Activated CD4-positive, alpha-beta T cell treated with anti-CD3 and anti-CD28 coated beads, Interleukin-2, amount 50 U/mL, for 48 hours (primary cell): ENCODE measurements around the gene SCN4A.
"Not testable (repeated sequence)": the region's sequence is repeated elsewhere in the genome, so short reads cannot be mapped to it uniquely, and the experiment has no call there.

ENCODE experiments used
- DNase-seq, 2 experiments: peaks; one replicate each; pipeline ENCODE4 v3.0.0-alpha.2; 2020

Gene SCN4A

DNA sequence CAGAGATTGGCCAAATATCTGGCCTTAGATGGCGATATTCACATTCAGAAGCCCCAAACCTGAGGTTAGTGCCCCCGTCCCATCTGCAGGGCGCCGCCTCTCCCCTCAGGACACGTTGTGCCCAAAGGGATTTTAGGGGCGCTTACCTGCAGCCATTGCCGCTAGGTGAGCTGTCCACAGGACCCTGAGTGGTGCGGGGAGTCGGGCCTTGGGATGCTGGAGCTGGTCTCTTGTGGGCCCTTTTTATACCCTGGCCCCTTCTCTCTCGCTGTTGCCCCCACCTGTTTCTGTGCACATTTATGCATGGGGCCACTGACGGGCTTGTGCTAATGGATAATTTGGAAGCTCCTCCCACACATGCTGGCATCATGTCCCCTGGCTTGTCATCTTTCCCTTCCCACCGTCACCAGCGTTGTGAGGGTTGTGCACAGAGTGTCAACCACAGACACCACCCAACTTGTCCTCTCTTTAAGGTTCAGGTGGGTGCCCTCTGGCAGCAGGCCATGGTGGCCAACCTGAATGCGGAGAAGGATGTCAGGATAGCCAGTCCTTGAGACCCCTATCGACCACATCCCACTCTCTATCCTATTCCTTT lies 61.6 kb downstream of the SCN4A start, which contains the start of gene CSHL1:
TSS of gene CSHL1 (minus strand) at position 218 of the 595 bp plus-strand sequence. CDS start at position 156, 62 bp downstream.
- DNase-seq = no peak

DNA sequence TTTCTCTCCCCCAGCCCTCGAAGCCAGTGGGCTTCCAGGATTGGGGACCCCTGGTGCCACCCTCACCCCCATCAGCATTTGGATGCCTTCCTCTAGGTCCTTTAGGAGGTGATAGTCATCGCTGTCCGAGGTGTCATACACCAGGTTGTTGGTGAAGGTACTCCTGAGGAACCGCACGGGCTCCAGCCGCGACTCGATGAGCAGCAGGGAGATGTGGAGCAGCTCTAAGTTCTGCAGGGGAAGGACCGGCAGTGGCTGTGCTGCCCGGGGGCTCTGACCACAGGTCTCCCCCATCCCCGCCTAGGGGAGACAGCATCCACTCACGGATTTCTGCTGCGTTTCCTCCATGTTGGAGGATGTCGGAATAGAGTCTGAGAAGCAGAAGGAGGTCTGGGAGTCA lies 62.6 kb downstream of the SCN4A start:
- DNase-seq = no peak

DNA sequence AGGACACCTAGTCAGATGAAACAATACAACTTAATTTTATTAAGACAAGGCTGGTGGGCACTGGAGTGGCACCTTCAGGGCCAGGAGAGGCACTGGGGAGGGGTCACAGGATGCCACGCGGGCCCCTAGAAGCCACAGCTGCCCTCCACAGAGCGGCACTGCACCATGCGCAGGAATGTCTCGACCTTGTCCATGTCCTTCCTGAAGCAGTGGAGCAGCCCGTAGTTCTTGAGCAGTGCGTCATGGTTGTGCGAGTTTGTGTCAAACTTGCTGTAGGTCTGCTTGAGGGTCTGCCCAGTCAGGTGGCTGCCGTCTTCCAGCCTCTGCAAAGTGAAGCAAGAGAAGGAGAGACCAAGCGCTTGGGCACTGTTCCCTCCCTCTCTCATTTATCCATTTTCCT lies 63.1 kb downstream of the SCN4A start:
- DNase-seq = not testable (repeated sequence)

DNA sequence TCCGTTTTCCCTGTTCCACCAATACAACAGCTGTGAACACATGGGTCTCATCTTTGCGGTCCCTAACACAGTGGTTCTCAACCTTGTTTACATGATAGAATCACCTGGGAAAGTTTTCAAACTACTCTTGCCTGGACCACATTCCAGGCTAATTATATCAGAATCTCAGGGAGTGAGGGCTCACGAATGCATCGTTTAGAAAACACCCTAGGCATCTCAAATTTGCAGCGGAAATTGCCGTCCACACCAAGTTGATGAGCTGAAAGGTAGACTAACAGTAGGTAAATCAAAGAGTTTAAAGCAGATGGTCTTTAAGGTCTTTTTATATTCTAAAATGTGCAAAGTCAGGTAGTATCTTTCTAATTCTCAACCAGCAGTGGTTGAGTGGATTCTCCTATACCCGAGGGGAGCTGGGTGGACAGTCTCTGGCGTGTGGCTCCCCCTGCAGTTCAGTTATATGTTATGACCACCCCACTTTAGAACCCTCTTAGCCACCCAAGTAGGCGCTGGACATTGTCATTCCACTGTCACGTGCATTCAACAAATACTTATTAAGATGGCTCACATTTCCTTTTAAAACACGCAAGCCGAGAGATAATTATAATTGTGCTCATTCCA lies 65.4 kb downstream of the SCN4A start:
- DNase-seq = peak in 1 of 2 experiments; percentile 19

DNA sequence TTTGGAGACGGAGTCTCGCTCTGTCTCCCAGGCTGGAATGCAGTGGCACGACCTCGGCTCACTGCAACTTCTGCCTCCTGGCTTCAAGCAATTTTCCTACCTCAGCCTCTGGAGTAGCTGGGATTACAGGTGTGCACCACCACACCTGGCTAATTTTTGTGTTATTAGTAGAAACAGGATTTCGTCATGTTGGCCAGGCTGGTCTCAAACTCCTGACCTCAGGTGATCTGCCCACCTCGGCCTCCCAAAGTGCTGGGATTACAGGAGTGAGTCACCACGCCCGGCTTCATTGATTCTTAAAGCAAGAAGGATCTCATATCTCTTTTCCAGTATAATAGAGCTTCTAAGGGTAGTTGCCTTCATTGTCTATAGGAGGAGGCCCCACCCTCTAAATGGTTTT lies 67.9 kb downstream of the SCN4A start:
- DNase-seq = not testable (repeated sequence)

DNA sequence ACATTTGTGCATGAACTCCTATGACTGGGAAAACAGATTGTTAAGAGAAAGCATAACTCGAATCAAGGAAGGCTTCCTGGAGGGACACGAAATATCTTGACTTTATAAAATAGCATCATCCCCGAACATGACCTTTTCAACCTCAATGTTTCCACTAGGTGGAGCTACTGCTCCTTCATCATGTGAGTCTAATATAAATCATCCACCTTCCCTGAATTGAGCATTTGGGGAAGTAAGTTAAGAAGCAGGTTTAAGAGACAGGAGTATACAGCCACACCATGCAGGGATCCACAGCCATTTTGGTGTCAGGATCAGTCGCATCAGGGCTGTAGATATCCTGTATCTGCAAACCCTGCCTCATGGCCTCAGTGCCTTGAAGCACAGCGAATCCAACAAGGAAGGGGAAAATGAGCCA lies 68.9 kb downstream of the SCN4A start:
- DNase-seq = not testable (repeated sequence)

DNA sequence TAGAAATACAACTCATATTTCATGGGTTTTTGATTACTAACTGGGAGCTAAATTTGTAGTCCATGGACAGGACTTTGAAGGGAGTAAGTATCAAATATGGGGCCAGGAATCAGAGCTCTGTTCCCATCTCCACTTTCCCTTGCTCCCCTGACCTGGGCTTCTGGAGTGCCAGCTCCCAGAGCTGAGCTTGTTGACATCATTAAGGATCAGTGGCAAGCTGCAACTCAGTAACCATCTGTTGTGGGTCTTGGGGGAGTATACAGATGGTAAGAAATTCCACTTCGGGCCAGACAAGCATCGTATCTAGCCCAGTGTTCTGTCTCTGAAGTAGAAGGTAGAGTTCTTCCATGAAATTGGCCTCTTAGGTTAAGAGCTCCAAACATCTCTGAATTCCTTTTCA lies 70.7 kb downstream of the SCN4A start:
- DNase-seq = not testable (repeated sequence)

DNA sequence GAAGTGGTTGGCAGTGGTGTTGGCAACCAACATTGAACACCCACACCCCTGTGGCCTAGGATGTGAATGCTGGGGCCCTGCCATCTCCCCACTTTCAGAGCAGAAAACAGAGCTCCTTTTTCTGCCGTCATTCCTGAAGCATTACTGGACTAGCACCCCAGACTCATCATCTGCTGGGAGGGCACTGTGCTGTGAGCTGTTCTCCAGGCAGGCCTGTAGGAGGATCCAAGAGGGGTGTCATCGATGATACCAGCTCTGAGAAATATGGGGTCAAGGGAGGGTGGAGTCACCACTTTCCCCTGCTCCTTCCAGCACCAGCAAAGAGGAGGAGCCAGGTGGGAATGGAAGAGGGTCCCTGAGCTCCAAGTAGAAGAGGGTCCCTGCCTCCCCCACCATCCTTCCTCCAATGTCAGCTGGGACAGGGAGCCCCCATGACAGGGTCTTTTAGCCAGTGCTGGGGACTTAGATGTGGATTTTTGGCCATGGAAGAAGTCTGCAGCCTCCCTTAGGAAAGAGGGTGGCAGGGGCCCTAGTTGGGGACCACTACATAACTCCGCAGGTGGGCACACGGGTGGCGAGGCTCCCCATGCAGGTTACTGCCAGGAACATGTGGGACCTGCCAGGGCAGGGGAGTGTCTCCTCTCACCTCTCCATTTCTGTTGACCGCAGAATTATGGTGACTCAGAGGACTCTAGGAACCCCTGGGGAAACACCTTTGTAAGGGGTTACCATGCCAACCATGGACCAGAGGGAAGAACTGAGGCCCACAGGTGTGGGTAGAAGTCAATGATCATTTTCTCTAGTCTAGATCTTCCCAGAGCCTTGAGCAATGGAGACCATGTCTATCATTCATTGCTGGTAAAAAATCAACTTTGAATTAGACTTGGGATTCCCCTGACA lies 73.6 kb downstream of the SCN4A start:
- peak; percentile 33 to 49 for DNase-seq

DNA sequence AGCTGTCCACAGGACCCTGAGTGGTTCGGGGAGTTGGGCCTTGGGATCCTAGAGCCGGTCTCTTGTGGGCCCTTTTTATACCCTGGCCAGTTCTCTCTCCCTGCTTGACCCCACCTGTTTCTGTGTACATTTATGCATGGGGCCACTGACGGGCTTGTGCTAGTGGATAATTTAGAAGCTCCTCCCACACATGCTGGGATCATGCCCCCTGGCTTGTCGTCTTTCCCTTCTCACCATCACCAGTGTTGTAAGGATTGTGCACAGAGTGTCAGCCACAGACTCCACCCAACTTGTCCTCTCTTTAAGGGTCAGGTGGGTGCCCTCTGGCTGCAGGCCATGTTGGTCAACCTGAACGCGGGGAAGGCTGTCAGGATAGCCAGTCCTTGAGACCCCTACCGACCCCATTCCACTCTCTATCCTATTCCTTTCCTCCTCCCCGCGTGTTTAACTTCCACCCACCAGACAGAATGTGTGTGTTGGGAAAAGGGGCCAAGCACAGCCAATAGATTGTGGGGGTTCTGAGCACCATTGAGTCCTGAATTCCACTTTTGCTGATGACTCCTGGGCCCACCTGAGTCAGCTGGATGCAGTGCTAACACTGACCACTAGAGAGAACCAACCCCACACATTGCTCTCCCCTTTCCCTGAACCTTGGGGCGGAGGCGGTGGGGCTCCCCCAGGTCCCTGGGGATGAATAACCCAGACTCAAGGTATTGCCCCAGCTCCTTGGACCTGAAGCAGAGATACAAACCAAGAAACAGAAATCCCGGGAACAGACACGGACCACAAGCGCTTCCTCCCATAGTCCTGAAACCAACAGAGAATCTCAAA lies 76.0 kb downstream of the SCN4A start, which contains the start of gene CSH1:
TSS of gene CSH1 (minus strand) at position 51 of the 831 bp plus-strand sequence. CDS start 63 bp downstream, outside the sequence.
- not testable (repeated sequence) for DNase-seq

DNA sequence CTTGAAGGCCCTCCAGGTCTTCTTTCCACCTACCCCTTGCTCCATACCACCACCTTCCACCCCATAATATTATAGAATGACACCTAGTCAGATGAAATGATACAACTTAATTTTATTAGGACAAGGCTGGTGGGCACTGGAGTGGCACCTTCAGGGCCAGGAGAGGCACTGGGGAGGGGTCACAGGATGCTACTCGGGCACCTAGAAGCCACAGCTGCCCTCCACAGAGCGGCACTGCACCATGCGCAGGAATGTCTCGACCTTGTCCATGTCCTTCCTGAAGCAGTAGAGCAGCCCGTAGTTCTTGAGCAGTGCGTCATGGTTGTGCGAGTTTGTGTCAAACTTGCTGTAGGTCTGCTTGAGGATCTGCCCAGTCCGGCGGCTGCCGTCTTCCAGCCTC lies 77.9 kb downstream of the SCN4A start:
- not testable (repeated sequence) for DNase-seq

DNA sequence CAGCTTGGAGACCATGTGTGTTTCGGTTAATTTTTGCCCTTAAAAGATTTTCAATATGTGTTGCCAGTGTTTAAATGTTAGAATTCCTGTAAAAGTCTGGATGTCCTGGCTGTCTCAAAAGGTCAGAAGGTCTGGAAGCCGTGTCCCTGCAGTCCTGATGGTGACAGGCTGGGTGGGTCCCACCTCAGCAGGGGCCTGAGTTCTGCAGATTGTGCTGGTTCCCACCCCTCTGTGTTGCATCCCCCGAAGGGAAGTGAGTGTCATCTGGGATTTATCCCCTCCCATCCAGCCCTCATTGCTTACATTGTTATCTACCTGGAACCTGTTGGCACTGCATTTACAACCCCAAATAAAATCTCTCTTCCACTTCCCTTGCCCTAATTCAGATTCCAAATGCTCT lies 78.7 kb downstream of the SCN4A start:
- DNase-seq = not testable (repeated sequence)

DNA sequence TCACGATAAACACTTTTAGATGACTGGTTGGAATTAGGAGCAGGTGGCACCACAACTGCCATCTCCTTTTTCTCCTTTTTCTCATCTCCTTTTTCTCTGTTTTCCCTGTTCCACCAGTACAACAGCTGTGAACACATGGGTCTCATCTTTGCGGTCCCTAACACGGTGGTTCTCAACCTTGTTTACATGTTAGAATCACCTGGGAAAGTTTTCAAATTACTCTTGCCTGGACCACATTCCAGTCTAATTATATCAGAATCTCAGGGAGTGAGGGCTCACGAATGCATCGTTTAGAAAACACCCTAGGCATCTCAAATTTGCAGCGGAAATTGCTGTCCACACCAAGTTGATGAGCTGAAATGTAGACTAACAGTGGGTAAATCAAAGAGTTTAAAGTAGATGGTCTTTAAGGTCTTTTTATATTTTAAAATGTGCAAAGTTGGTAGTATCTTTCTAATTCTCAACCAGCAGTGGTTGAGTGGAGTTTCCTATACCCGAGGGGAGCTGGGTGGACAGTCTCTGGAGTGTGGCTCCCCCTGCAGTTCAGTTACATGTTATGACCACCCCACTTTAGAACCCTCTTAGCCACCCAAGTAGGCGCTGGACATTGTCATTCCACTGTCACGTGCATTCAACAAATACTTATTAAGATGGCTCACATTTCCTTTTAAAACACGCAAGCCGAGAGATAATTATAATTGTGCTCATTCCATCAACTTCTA lies 80.2 kb downstream of the SCN4A start:
- not testable (repeated sequence) for DNase-seq

DNA sequence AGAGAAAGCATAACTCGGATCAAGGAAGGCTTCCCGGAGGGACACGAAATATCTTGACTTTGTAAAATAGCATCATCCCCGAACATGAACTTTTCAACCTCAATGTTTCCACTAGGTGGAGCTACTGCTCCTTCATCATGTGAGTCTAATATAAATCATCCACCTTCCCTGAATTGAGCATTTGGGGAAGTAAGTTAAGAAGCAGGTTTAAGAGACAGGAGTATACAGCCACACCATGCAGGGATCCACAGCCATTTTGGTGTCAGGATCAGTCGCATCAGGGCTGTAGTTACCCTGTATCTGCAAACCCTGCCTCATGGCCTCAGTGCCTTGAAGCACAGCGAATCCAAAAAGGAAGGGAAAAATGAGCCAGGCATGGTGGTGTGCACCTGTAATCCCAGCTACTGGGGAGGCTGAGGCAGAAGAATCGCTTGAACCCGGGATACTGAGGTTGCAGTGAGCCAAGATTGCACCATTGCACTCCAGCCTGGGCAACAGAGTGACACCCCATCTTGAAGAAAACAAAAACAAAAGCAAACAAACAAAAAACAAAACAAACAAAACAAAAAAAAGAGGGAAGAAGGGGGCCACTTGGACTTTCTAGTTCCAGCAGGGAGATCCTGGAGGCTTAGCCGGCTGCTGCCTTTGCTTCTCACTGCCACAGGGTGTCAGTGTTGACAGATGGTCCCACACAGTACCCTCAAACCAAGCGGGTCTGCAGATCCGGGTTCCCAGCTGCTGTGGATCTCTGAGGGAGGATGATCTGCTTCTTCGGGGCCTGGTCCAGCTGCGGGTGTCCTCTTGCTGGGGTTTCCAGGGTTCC lies 83.5 kb downstream of the SCN4A start:
- not testable (repeated sequence) for DNase-seq
